HG02763 (cell line): ENCODE measurements around the gene SLC39A1.
A peak's percentile ranks its signal among the peaks of the same experiment; 100 is the strongest.
"Not testable (repeated sequence)": the region's sequence is repeated elsewhere in the genome, so short reads cannot be mapped to it uniquely, and the experiment has no call there.

Experiments
- ATAC-seq: cut with Tn5 transposase; IDR thresholded peaks from one replicate; pipeline ENCODE4 v1.9.1; 2021; ENCODE audit warnings: mild to moderate bottlenecking, moderate library complexity; ENCODE audit not compliant: unreplicated experiment

SLC39A1 gene

GRCh38 chr1:153932156-153933131 lies 30.9 kb downstream of the SLC39A1 start:
- no peak for ATAC-seq

- no peak for ATAC-seq
Measured at GRCh38 chr1:153929981-153930948, 33.1 kb downstream of the SLC39A1 start.

- ATAC-seq: no peak
Measured at GRCh38 chr1:153929426-153929825, 33.9 kb downstream of the SLC39A1 start.

GRCh38 chr1:153928791-153929341 lies 34.5 kb downstream of the SLC39A1 start:
- no peak for ATAC-seq

DNA sequence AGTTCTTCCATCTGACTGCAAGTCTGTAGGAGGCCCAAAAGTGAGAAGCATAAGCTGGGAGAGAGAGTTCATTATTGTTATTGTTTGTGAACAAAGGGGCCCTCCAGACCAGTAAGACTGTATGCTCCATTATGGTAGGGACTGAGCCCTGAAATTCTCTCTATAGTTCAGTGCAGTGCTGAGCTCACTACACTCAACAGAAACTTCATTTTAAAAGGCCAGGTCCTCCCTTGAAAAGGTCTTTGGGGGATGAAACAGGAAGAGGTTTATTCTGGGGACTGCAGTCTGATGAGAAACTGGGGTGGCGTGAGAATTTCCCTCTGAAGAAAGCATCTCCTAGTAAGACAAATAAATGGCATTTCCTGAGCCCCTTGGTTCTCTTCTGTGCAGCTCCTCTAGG lies 35.1 kb downstream of the SLC39A1 start:
- no peak for ATAC-seq

DNA sequence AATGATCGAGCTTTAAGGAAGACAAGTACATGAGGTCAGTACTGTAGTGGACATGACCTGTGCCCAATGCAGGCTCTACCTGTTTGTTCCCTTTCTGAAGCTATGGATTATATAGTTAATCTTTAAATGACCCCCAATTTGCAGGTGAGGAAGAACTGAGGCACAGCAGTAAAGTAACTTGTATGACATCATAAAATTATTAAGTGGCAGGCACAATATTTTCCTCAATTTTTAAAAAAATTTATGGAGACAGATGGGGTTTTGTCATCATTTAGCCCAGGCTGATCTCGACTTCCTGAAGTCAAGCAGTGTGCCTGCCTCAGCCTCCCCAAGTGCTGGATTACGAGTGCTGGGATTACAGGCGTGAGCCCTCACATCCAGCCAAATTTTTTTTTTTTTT lies 36.9 kb downstream of the SLC39A1 start:
- no peak for ATAC-seq

DNA sequence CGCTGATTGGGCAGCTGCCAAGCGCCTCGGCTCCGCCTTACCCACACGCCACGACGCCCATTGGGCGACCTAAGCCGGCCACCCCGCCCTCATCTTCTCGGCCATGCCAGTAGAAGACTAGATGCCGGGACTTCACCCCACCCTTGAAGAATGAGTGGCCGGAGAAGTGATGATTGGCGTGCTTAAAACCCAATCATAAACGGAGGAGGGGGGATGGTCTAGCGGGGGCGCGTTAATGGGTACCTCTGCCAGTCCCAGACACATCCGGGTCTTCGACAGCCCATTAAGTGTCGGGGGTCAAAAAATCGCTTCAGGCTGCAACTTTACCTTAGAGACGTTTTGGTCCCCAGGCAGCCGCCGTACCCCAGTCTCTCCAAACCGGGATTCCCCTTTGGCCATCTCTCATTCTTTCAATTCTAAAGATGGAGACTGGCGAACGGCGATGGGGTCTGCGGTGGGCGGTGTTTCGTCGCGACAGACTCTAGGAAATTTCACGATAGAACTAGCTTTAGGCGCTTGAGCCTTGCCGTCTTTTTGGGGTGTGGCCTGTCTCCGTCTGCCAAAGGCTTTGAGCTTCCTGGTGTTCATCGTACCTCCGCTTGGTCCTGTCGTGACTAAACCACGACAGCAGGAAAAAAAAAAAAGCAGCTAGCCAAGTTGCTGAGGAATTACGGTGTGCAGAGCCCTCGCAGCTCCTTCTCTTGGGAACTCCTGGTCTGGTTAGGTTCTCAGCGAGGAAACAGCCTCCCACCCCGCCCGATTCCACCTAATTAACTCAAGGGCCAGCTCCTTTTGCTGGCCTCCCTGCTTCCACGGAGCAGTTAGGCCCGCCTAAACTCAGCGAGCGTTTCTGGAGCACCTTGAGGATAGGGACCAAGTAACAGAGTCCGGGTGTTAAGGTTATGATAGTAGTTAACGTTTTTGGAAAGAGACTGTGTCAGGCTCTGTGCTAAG lies 40.1 kb downstream of the SLC39A1 start, which contains the start of gene GATAD2B:
Gene GATAD2B, minus strand, starts transcription at position 1 of the 954 bp plus-strand sequence. CDS start 94,625 bp downstream, outside the sequence.
- peak; percentile 95 for ATAC-seq

GRCh38 chr1:153922076-153922971 lies 41.0 kb downstream of the SLC39A1 start:
- peak; percentile 19 for ATAC-seq

DNA sequence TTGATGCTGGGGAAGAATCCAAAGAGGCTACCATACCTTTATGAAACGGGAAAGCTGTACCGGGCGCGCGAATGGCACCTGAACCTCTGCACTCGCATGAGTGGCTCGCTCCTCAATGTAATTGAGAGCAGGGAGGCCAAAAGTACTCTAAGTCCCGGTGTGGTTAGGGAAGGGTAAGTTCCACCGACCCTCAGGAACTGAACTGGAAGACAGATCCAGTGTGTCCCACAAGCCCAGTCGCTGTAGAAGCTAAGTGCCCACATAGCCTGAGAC lies 41.6 kb downstream of the SLC39A1 start:
- ATAC-seq: no peak

DNA sequence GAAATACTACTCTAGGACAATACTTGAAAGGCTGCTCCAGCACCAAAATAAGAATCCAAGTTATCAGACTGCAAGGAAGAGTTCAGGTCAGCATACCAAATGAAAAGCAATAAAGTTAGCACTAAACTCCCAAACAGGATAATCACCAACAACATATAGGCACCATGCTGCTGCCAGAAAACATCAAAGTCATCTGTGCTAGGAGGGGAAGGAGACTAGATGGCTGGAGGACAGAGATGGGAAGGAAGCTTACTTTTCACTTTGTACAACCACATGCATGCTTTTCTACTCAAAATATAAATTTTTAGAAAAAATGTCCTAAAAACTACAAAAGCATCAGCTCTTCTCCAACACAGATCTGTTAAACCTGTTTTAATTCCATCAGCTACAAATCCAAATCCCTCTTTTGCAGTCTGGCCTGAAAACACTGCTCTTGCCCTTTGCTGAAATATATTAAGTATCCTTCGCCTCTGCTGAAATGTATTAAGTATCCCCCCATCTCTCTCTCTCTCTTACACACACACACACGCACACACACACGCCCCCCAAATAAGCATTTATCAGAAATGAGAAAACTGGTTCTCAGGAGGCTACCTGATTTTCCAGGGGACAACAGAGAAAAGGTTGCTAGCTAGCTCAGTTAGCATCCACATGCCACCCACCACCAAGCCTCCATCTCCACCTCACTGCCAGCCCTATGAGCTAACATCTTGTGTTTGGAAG lies 42.1 kb downstream of the SLC39A1 start:
- ATAC-seq: no peak

DNA sequence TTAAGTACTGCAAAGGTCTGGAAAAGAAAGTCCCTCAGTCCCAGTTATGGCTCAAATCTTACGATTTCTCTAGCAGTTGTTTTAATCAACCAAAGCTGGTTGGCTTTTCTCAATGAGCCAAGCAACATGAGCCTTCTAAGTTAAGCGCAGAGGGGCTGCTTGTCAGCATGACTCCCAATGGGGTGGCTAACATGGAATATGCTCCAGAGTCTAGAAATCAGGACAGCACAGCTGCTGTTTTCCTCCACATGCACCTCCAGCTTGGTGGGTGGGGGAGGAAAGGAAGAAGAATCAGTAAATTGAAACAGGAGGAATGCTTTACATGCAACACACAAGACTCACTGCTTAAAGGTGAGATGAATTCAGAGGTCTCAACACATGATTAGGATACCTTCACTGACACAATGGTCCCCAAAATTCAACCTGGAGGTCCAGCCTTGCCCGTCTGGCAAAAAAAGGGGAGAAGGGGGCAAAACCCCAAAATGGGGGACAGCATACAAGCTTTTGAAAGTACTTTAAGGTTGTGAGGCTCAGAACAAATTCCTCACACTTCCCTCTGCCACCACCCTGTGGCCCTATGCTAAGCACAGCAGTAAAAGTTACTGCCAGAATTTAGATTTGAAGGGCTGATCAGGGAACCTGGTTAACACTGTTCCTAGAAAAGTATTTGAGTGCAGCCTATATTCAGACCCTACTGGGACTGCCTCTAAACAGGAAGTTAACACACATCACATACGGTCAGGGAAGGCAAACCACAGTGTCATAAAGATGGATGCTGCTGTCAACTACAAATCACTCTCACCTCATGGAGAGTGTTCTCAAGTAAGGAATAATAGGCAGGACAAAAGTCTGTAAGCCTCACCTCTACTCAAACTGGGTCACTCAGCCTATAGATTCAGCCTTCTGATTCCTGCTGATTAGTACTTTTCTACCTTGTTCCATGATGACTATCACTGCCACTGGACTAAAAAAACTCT lies 43.2 kb downstream of the SLC39A1 start:
- ATAC-seq: no peak

GRCh38 chr1:153916297-153916696 lies 47.0 kb downstream of the SLC39A1 start:
- ATAC-seq: no peak

- no peak for ATAC-seq
Measured at GRCh38 chr1:153912349-153912748, 51.0 kb downstream of the SLC39A1 start.

- ATAC-seq: not testable (repeated sequence)
Measured at GRCh38 chr1:153910560-153910959, 52.8 kb downstream of the SLC39A1 start.
